Stimulated activated CD8-positive, alpha-beta memory T cell treated with anti-CD3 and anti-CD28 coated beads, Interleukin-4, amount 100 ng/mL, for 24 hours (primary cell): Measurements from ENCODE around the gene LRRTM4.

Experiments
- DNase-seq: peaks from one replicate; pipeline ENCODE4 v3.0.0-alpha.2; 2020; ENCODE audit warnings: low read depth

The LRRTM4 gene

DNA sequence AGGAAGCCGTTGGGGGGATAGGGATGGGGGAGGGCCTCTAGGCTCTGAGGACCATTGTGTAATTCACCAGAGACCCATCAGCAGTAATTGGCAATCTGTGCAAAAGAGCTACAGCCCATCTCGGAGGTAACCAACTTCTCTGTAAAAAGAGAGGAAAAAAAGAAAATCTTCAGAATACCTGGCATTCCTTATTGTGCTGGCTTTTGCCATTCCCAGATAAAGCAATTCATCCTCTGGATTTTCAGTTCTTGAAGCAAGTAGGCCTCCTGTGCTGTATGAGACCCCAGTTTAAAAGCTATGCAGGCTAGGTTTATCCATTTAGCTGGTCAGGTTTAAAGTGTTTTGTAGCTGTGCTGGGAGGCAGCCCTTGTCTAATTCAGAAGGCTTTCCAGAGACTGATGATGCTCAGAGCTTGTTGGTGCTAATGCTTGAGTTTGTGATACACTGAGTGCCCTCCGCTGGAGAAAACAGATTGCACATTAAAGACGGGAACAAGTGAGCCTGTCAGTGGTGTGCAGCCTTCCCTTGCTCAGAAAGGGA is at the start of gene LRRTM4:
LRRTM4 (minus strand) TSS at position 446 of the 540 bp plus-strand sequence.
- no peak for DNase-seq

DNA sequence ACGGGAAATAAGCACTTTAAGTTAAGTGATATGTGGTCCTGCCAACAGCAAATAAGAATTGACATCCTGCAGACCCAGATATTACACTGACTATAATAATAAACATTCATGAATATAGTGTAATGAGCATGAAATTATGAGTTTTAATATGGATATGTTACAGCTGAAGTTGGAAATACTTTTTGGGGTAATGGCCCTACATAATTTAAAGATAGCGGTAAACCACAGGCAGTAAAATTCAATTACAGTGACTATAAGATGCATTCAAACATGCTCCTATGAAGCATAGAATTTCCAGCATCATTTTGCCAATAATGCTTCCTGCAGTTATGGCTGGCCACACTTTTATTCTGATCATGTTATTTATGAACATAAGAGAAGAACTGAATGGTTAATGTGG is 49.4 kb upstream of the LRRTM4 start:
- DNase-seq, result no peak

DNA sequence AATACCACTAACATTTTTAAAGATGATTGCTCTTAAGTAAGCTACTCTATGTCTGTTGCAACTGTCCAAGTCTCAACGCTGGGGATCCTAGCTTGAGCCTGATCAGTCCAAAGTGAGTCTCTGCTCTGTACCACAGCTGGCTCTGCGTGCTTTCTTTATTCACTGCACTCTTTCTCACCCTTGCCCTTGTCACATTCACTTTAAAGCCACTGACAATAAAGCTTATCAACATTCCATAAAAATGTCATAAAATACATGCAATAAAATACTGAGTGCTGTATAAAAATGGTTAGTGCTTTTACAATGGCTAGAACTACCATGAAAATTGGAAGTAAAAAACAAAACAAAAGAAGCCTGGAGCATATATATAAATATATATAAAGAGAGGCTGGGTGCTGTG is 45.5 kb upstream of the LRRTM4 start:
- DNase-seq, result no peak

DNA sequence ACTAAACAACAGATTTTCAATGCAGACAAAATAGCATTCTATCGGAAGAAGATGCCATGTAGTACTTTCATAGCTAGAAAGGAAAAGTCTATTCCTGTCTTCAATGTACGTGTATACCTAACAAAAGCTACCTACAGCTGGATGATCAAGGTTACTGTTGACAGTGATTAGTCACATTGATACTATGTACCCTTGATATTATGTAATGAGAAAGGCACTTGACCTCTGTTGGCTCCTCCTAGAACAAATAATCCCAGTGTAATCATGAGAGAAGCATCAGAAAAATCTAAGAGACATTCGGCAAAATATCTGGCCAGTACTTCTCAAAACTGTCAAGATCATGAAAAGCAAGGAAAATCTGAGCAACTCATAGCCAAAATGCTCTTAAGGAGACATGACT is 44.4 kb upstream of the LRRTM4 start:
- no peak for DNase-seq

GRCh38 chr2:77566131-77566530 is 44.0 kb upstream of the LRRTM4 start:
- no peak for DNase-seq

- DNase-seq, result no peak
Observed at GRCh38 chr2:77552956-77553355, 30.8 kb upstream of the LRRTM4 start.

- DNase-seq, result no peak
Observed at GRCh38 chr2:77538031-77538430, 15.9 kb upstream of the LRRTM4 start.

DNA sequence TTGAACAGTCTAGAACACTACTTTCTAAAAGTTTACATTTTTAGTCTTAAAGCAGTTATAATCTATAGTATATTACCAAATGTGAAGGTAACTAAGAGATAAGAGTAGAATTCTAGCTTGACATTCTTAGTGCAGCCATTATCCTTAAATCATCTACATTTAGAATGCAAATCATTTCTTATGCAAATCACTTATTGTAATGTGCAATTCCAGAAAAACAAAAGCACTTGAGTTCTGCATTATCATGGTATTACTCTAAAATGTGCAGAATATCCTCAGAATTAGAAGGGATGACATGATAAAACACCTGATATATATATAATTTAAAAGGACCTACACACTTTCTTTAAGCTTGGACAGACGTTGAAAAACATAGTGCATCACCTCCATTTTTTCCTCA is 712 bp upstream of the LRRTM4 start:
- no peak for DNase-seq

DNA sequence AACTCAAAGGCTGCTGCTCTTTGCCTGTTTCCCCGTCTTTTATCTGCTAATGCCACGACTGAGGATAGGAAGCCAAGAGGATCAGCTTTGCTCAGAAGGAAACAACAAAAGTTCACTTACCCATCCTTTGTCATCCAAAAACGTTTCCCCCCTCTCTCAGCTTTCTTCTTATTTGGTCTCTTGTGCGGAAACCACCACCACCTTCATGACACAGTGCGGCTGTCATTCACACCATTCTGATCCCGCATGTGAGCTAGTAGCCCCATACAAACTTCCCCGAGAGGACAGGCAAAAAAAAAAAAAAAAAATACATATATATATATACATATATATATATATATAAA is 656 bp downstream of the LRRTM4 start:
- no peak for DNase-seq

- DNase-seq, result no peak
Observed at GRCh38 chr2:77520641-77521547, 1.3 kb downstream of the LRRTM4 start.

- no peak for DNase-seq
Observed at GRCh38 chr2:77519888-77520506, 2.2 kb downstream of the LRRTM4 start.

GRCh38 chr2:77519164-77519887 is 2.9 kb downstream of the LRRTM4 start:
- no peak for DNase-seq

DNA sequence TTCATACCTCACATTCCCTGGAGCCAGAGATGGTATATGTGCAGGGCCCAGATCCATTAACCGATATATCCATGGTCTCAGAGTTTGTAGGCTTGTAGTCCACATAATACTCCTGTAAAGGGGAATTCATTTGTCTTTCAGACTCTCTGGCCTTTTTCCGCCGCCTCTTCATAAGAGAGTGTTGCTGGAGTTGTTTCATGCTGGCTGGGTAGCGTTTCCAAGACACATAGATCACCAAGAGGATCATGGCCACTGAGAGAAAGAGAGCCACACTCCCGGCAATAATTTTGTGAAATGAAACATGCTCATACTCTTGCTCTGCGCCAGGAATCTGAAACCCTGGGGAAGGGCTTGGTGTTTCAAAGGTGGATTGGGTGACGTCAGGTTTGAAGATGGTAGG is 3.9 kb downstream of the LRRTM4 start:
- no peak for DNase-seq

GRCh38 chr2:77513191-77513590 is 9.0 kb downstream of the LRRTM4 start:
- no peak for DNase-seq

DNA sequence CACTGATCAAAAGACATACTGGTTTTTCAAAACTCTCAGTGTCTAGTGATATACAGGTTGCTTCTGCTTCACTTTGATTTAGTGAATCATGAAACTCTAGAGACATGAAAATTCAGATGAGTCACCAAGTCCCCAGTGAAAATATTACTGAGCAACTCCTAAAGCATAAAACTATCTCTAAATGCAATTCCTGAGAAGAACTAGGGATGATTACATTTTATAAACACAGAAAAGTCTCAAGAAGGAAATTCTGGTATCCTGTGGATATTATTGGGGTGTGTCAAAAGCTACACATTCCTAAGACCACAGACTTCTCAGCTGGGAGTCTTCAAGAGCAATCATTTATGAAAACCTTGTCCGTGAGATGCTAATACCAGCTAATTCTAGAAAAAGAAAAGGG is 9.7 kb downstream of the LRRTM4 start:
- no peak for DNase-seq

DNA sequence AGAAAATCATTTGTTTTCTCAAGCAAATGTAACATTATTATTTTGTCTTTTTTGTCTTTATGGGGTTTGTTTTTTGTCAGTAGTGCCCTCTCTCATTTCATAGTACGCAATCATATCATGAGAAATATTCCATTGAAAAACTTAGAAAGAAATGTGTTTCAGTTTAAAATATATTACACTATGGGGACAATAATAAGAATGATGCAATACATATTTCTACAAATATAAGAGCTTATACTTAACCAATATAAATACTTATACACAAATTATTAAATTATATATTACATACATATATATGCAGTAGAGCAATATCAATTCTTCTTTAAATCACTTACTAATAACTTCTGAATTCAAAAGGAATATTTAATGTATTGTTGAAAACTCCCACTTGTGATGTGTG is 13.7 kb downstream of the LRRTM4 start:
- DNase-seq, result no peak

DNA sequence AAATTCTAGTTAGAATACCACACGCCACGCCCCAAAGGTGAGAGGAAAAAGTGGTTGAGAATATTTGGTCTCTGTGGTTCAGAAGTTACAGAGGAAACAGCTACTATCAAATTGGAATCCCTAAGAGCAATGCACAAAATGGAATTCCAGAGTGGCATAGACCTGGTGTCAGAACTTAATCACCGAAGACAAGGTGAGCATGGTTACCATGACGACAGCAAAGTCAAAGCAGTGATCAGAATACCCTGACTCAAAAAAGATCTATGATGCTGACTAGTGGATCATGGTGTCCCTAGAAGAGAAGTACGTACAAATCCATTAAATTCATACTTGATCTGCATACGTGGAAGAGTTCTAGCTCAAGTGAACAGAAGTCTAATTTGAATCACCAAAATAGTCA is 14.5 kb downstream of the LRRTM4 start:
- no peak for DNase-seq

DNA sequence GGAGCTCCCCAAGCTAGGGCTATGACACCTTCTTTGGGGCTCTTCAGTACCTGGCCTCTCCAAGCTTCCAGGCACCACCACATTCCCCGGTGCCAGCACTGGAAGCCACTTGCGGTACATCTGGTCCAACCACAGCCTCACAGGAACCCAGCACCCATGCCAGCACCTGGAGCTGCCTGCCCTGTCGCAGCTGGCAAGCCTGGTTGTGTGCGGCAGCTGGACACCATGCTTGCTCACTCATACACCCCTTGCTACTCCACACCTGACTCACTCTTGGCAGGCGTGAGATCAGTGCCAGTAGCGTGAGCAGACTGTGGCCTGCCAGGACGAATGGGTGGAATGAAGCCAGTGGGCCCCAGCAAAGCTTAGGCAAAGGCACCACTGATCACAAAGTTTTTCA is 34.0 kb downstream of the LRRTM4 start:
- no peak for DNase-seq

DNA sequence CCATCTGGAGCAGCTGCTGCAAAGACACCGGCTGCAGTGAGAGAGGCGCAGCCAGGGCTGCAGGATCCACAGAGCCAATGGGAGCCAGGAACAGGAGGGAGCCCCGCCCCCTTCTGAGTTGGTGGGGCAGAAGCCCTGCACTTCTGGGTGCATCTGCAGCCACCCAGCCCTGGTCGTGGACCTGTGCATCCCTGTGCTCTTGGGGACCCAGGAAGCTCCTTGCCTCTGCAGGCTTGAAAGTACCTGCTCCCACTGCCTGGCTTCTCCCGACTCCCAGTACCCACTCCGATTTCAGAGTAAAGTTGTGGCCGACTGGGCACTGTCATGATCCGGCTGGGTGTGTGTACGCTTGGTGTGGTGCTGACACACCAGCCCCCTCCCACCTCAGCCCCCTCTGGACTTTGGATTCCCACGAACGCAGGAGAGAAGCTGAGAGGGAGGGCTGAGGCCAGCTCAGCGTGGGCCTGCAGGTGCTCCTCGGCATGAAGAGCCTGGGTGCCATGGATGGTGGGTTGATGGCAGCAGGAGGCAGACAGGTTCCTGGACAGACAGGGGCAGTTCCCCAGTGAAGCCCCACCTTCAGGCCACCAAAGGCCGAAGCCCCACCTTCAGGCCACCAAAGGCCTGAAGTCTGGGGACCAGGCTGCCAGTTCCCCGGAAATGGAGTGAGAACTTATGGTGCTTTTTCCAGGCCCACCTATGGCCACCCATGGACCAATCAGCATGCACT is 34.9 kb downstream of the LRRTM4 start:
- DNase-seq, result no peak

DNA sequence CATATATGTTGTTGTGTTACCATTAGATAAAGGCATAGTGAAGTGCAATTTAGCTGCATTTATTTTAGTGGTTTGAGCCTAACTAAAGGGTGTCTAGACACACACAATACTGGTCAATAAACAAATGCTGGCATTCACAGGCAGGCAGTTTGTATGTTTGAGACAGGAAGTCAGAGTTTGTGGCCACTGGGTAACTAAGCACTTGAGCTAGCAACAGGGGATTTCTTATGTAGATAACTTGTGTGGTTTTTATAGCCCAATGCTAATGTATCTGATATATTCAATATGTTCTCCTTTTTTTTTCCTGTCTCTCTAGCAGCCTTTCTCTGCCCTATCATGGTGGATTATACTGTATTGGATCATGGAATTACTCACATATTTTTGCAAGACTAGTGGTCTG is 38.1 kb downstream of the LRRTM4 start:
- no peak for DNase-seq

DNA sequence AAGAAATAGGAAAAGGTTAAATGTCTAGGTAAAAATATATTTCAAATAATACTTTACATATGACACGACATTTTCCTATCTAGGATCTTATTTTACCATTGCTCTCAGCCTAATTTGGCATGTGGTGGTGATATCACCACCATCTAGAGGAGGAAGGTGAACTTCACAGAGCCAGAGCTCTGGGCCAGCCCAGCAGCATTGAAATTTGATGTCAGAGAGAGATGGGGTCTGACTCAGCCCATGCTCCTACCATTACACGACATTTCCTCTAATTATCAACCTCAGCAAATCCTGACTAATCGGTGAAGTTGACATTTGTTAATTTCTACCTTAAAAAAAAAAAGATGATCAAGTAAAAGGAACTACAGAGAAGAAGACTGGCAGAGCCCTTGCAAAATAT is 42.3 kb downstream of the LRRTM4 start:
- no peak for DNase-seq

GRCh38 chr2:77479395-77479794 is 42.8 kb downstream of the LRRTM4 start:
- no peak for DNase-seq
